Vagina (tissue), 2 donors: Measurements from ENCODE around the gene GTF3C1.

Experiments used
- CTCF ChIP-seq, 3 experiments: fragments of 450-650 bp in 2 of 3; fragments of 200-600 bp in 1 of 3; sonication (generic) in 1 of 3; IDR thresholded peaks; one replicate each; pipeline ENCODE4 v1.5.1; 2017 to 2019; ENCODE audit warnings: antibody characterized with exemption in 3 of 3, mild to moderate bottlenecking in 2 of 3, moderate library complexity in 2 of 3
- POLR2A ChIP-seq, 2 donors: fragments of 450-650 bp; IDR thresholded peaks; one replicate each; pipeline ENCODE4 v1.6.1; 2017; ENCODE audit warnings: antibody characterized with exemption in 2 of 2, mild to moderate bottlenecking in 2 of 2, moderate library complexity in 2 of 2

GRCh38 chr16:27462200-27462845 lies 87.4 kb downstream of the GTF3C1 start:
- TF ChIP-seq CTCF (IDR thresholded peaks at IDR 0.05) (no peak), POLR2A (IDR thresholded peaks at IDR 0.05) (no peak)
